Testis (tissue), 2 donors: Measurements from ENCODE around the gene MOCOS.
"Not testable (repeated sequence)": the region's sequence is repeated elsewhere in the genome, so short reads cannot be mapped to it uniquely, and the experiment has no call there.

ENCODE experiments used
- POLR2A ChIP-seq: fragments of 450-650 bp; IDR thresholded peaks from one replicate; pipeline ENCODE4 v1.6.1; 2017; ENCODE audit warnings: antibody characterized with exemption, mild to moderate bottlenecking, moderate library complexity
- TF ChIP-seq, protein P1 (sequence below), 3 experiments: fragments of 450-650 bp in 2 of 3; fragments of 200-600 bp in 1 of 3; sonication (generic) in 1 of 3; IDR thresholded peaks; one replicate each; pipeline ENCODE4 v1.5.1; 2016 to 2019; ENCODE audit warnings: antibody characterized with exemption in 3 of 3, mild to moderate bottlenecking in 2 of 3, moderate library complexity in 1 of 3

DNA sequence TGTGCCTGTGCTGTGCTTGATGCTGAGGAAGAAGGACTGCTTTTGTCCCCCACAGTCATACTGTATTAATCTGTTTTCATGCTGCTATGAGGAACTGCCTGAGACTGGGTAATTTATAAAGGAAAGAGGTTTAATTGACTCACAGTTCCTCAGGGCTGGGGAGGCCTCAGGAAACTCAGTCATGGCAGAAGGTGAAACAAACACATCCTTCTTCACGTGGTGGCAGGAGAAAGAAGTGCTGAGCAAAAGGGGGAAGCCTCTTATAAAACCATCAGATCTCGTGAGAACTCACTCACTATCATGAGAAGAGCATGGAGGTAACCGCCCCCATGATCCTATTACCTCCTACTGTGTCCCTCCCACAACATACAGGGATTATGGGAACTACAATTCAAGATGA is 19.0 kb upstream of the MOCOS start:
- TF ChIP-seq, protein P1, sequence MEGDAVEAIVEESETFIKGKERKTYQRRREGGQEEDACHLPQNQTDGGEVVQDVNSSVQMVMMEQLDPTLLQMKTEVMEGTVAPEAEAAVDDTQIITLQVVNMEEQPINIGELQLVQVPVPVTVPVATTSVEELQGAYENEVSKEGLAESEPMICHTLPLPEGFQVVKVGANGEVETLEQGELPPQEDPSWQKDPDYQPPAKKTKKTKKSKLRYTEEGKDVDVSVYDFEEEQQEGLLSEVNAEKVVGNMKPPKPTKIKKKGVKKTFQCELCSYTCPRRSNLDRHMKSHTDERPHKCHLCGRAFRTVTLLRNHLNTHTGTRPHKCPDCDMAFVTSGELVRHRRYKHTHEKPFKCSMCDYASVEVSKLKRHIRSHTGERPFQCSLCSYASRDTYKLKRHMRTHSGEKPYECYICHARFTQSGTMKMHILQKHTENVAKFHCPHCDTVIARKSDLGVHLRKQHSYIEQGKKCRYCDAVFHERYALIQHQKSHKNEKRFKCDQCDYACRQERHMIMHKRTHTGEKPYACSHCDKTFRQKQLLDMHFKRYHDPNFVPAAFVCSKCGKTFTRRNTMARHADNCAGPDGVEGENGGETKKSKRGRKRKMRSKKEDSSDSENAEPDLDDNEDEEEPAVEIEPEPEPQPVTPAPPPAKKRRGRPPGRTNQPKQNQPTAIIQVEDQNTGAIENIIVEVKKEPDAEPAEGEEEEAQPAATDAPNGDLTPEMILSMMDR (IDR thresholded peaks at IDR 0.05): not testable (repeated sequence)
- TF ChIP-seq POLR2A: not testable (repeated sequence)
